H9 (cell line): Measurements from ENCODE around the gene RIMBP2. TPM values are rescaled to one million over a fixed set of nuclear protein-coding genes. Genes with fewer than 3 reads are reported as not detected.

Experiments used
- DNase-seq: peaks from one replicate; pipeline ENCODE4 v3.0.0-alpha.2; 2017
- H2AFZ ChIP-seq: one replicate; pipeline ENCODE4 v1.6.1; 2013; ENCODE audit warnings: mild to moderate bottlenecking, low read length, control low read depth, moderate library complexity
- H2AK5ac ChIP-seq: 2 replicates; pipeline ENCODE4 v1.6.1; 2013; ENCODE audit warnings: low read length, control low read depth, mixed read lengths; ENCODE audit not compliant: insufficient read length
- H2BK120ac ChIP-seq: one replicate; pipeline ENCODE4 v1.6.1; 2013; ENCODE audit warnings: low read depth, mild to moderate bottlenecking, low read length, control low read depth, inconsistent platforms; ENCODE audit not compliant: poor library complexity, severe bottlenecking
- H2BK12ac ChIP-seq: 2 replicates; pipeline ENCODE4 v1.6.1; 2013; ENCODE audit warnings: low read length, control low read depth, mixed read lengths, low read depth; ENCODE audit not compliant: insufficient read length
- H2BK15ac ChIP-seq: 2 replicates; pipeline ENCODE4 v1.6.1; 2013; ENCODE audit warnings: low read depth, low read length, control low read depth
- H2BK20ac ChIP-seq: one replicate; pipeline ENCODE4 v1.6.1; 2013; ENCODE audit warnings: low read depth, mild to moderate bottlenecking, low read length, control low read depth, inconsistent platforms; ENCODE audit not compliant: poor library complexity, severe bottlenecking
- H2BK5ac ChIP-seq: 2 replicates; pipeline ENCODE4 v1.6.1; 2013; ENCODE audit warnings: low read length, control low read depth, mixed read lengths; ENCODE audit not compliant: insufficient read length
- H3K14ac ChIP-seq: 2 replicates; pipeline ENCODE4 v1.6.1; 2013; ENCODE audit warnings: low read length, control low read depth; ENCODE audit not compliant: insufficient read depth
- H3K18ac ChIP-seq: 2 replicates; pipeline ENCODE4 v1.6.1; 2013; ENCODE audit warnings: low read depth, mild to moderate bottlenecking, mixed read lengths, low read length, control low read depth; ENCODE audit not compliant: insufficient read length
- H3K23ac ChIP-seq: 2 replicates; pipeline ENCODE4 v1.6.1; 2013; ENCODE audit warnings: low read length, control low read depth, mixed read lengths, low read depth; ENCODE audit not compliant: insufficient read length
- H3K23me2 ChIP-seq: 2 replicates; pipeline ENCODE4 v1.6.1; 2013; ENCODE audit warnings: low read depth, mild to moderate bottlenecking, mixed read lengths, low read length, control low read depth; ENCODE audit not compliant: insufficient read length, poor library complexity, severe bottlenecking
- H3K27ac ChIP-seq: 2 replicates; pipeline ENCODE4 v1.5.1; 2013; ENCODE audit warnings: low read length, control low read depth, mixed read lengths, low read depth; ENCODE audit not compliant: insufficient read length
- H3K27me3 ChIP-seq: 2 replicates; pipeline ENCODE4 v1.6.1; 2013; ENCODE audit warnings: low read length, control low read depth, inconsistent platforms; ENCODE audit not compliant: insufficient read depth
- H3K4ac ChIP-seq: 2 replicates; pipeline ENCODE4 v1.6.1; 2013; ENCODE audit warnings: low read depth, mild to moderate bottlenecking, control low read depth, inconsistent platforms, low read length, moderate library complexity
- H3K4me1 ChIP-seq: 2 replicates; pipeline ENCODE4 v1.6.1; 2013; ENCODE audit warnings: low read length, control low read depth, inconsistent platforms; ENCODE audit not compliant: insufficient read depth
- H3K4me2 ChIP-seq: 2 replicates; pipeline ENCODE4 v1.6.1; 2013; ENCODE audit warnings: low read length, control low read depth, mixed read lengths; ENCODE audit not compliant: insufficient read length, insufficient read depth
- H3K56ac ChIP-seq: 2 replicates; pipeline ENCODE4 v1.6.1; 2013; ENCODE audit warnings: low read depth, mild to moderate bottlenecking, mixed read lengths, low read length, control low read depth; ENCODE audit not compliant: insufficient read length
- H3K79me1 ChIP-seq: 2 replicates; pipeline ENCODE4 v1.6.1; 2013; ENCODE audit warnings: low read depth, mild to moderate bottlenecking, moderate library complexity, low read length, control low read depth, inconsistent platforms; ENCODE audit not compliant: insufficient read depth, poor library complexity, severe bottlenecking
- H3K79me2 ChIP-seq: 2 replicates; pipeline ENCODE4 v1.6.1; 2013; ENCODE audit warnings: low read length, control low read depth, inconsistent platforms; ENCODE audit not compliant: insufficient read depth
- H3K9ac ChIP-seq: 2 replicates; pipeline ENCODE4 v1.6.1; 2013; ENCODE audit warnings: low read length, control low read depth, mixed read lengths; ENCODE audit not compliant: insufficient read length; ENCODE audit errors: extremely low read depth
- H3K9me3 ChIP-seq: one replicate; pipeline ENCODE4 v1.6.1; 2013; ENCODE audit warnings: low read depth, low read length, inconsistent platforms; ENCODE audit not compliant: control insufficient read depth
- H3T11ph ChIP-seq: one replicate; pipeline ENCODE4 v1.6.1; 2013; ENCODE audit warnings: mild to moderate bottlenecking, low read length, control low read depth, inconsistent platforms
- H4K20me1 ChIP-seq: one replicate; pipeline ENCODE4 v1.6.1; 2013; ENCODE audit not compliant: control insufficient read depth, insufficient read length, insufficient read depth
- H4K5ac ChIP-seq: 2 replicates; pipeline ENCODE4 v1.6.1; 2013; ENCODE audit warnings: low read depth, mild to moderate bottlenecking, mixed read lengths, low read length, control low read depth; ENCODE audit not compliant: insufficient read length
- H4K8ac ChIP-seq: replicated peaks from 2 replicates; pipeline ENCODE4 v1.6.1; 2013; ENCODE audit warnings: low read length, control low read depth, mixed read lengths, low read depth; ENCODE audit not compliant: insufficient read length
- H4K91ac ChIP-seq: 2 replicates; pipeline ENCODE4 v1.6.1; 2013; ENCODE audit warnings: low read depth, mild to moderate bottlenecking, moderate library complexity, mixed read lengths, low read length, control low read depth; ENCODE audit not compliant: insufficient read length
- H3K27ac Mint-ChIP-seq, 3 experiments: 2 replicates in 2 of 3; 3 replicates in 1 of 3; pipeline ENCODE4 v1.8.0; 2020 to 2021; ENCODE audit warnings: mixed read lengths in 3 of 3, mild to moderate bottlenecking in 1 of 3, moderate library complexity in 1 of 3
- H3K27me3 Mint-ChIP-seq: 2 replicates; pipeline ENCODE4 v1.8.0; 2021; ENCODE audit warnings: low read depth, mild to moderate bottlenecking, moderate library complexity, mixed read lengths
- H3K36me3 Mint-ChIP-seq, 3 experiments: 2 replicates in 2 of 3; 3 replicates in 1 of 3; pipeline ENCODE4 v1.8.0; 2020 to 2021; ENCODE audit warnings: low read depth in 3 of 3, mixed read lengths in 3 of 3; ENCODE audit not compliant: insufficient read depth in 1 of 3
- H3K4me1 Mint-ChIP-seq, 2 experiments: 2 replicates each; pipeline ENCODE4 v1.8.0; 2020; ENCODE audit warnings: mixed read lengths in 2 of 2
- H3K4me3 Mint-ChIP-seq, 2 experiments: 2 replicates in 1 of 2; 3 replicates in 1 of 2; pipeline ENCODE4 v1.8.0; 2020 to 2021; ENCODE audit warnings: mild to moderate bottlenecking in 2 of 2, mixed read lengths in 2 of 2, moderate library complexity in 1 of 2
- H3K9me3 Mint-ChIP-seq, 2 experiments: 2 replicates in 1 of 2; 3 replicates in 1 of 2; pipeline ENCODE4 v1.8.0; 2020; ENCODE audit warnings: mild to moderate bottlenecking in 2 of 2, mixed read lengths in 2 of 2, moderate library complexity in 1 of 2
- CTCF ChIP-seq: fragments of 200-600 bp; sonication (generic); conservative IDR thresholded peaks from 3 replicates; pipeline ENCODE4 v1.8.0; 2021; ENCODE audit warnings: antibody characterized with exemption, mild to moderate bottlenecking
- WGBS: extraction: QIAGEN DNeasy Blood & Tissue Kit; methylation state at CpG from one replicate; pipeline ENCODE4 v1.1.7; 2013; ENCODE audit warnings: missing lambda C conversion rate, low lambda C conversion rate, mixed read lengths; ENCODE audit not compliant: insufficient read length; ENCODE audit errors: extremely low coverage; 5-methylcytosine and 5-hydroxymethylcytosine counted together
- total RNA-seq: library from RNA; stranded (reverse); gene quantifications from 2 replicates; pipeline ENCODE4 v1.2.1, GENCODE V29; 2021

The RIMBP2 gene
- total RNA-seq, 1 experiment from 2014 or later: 0.70 TPM

DNA sequence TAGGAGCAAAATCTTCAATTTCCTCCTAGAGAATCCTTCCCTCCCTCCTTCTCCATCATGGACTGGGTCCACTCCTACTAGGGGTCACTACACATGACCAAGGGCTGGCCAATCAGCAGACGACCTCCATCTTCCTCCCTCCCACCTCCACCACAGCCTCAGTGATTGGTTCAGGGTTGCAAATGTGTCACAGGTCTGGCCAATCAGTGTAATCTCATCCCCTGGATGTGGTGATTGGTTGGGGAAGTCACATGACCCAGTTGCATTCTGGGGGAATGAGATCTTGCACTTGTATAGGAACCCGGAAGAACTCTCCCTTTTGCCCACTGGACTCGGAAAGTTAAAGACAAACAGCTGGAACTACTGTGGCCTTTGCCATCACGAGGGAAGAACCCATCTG lies 209.3 kb downstream of the RIMBP2 start:
- Histone ChIP-seq H3K4me1 (no peaks in the 10 kb centered on the region), H3K14ac (no peak overlapping the region), H3K9ac (no peak overlapping the region), H2AFZ (no peak overlapping the region), H3K23ac (no peak overlapping the region), H3K23me2 (no peaks in the 10 kb centered on the region), H3K18ac (no peak overlapping the region), H4K91ac (no peak overlapping the region), H3K4me2 (no peak overlapping the region), H2BK12ac (no peak overlapping the region), H2BK120ac (no peak overlapping the region), H3K79me2 (no peaks in the 10 kb centered on the region), H3K56ac (no peak overlapping the region), H2AK5ac (no peak overlapping the region), H3K27me3 (no peaks in the 10 kb centered on the region), H2BK5ac (no peak overlapping the region), H4K5ac (no peak overlapping the region), H2BK15ac (no peak overlapping the region), H4K20me1 (no peaks in the 10 kb centered on the region), H2BK20ac (no peak overlapping the region), H3K4ac (no peak overlapping the region), H3K79me1 (no peaks in the 10 kb centered on the region), H3K9me3 (no peaks in the 10 kb centered on the region), H3T11ph (no peak overlapping the region), H4K8ac (no peak overlapping the region), H3K27ac (no peak overlapping the region)
- no peak for DNase-seq
- no peak overlapping the region for H3K4me3 Mint-ChIP-seq
- TF ChIP-seq CTCF: no peak
- peaks cover 15% of the 10 kb centered on the region for H3K27me3 Mint-ChIP-seq
- H3K9me3 Mint-ChIP-seq: peaks cover 0 to 3% of the 10 kb centered on the region in 2 experiments; a peak in 1 of 5 replicates
- no peak overlapping the region for H3K27ac Mint-ChIP-seq
- WGBS: no CpG with 5 or more reads among the region's 4 CpGs
- H3K36me3 Mint-ChIP-seq: no peaks in the 10 kb centered on the region
- H3K4me1 Mint-ChIP-seq: peaks cover 3 to 11% of the 10 kb centered on the region in 2 experiments; a peak in 3 of 4 replicates
